HG02610 (cell line): ENCODE data around the gene CRACDL.
"Not testable (repeated sequence)": the region's sequence is repeated elsewhere in the genome, so short reads cannot be mapped to it uniquely, and the experiment has no call there.

Source experiments
- ATAC-seq: cut with Tn5 transposase; IDR thresholded peaks from one replicate; pipeline ENCODE4 v1.9.1; 2021; ENCODE audit warnings: mild to moderate bottlenecking, moderate library complexity; ENCODE audit not compliant: unreplicated experiment

Gene CRACDL

DNA sequence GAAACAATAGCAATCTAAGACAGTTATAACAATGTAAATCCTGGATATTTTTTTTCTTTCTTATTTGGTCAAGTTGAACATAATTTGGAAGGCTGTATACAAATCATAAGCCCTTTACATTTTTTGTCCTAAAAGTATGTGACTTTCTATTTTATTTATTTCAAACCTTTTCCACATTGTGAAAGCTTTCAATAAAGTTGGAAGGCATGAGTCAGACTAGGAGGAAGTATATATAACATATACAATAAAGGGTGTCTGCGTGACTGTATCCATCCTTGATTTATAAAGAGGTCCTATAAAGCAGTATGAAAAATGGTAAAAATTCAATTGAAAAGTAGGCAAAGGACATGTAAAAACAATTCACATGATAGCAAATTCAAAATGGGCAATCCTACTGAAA lies 44.4 kb downstream of the CRACDL start:
- no peak for ATAC-seq

DNA sequence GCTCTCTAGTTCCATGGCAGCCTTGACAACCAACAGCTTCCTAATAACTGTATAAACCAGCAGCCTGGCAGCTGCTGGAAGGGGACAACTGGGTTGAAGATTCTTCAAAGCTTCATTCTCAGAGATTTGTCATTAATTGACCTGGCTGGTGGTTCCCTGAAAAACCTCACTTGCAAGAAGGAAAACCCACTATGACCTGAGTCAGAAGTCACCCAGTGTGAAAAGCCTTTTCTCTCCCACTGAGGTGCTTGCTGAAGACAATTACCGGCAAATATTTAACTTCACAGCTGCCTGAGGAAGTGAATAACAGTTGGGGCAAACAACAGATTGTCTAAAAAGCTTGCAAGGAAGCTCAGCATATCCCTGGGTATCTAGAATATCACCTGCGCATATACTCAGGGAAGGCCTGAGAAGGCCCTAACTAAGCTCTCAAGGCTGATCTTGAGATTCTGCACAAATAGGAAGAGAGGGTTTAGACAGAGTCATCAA lies 49.9 kb downstream of the CRACDL start:
- ATAC-seq, result no peak

DNA sequence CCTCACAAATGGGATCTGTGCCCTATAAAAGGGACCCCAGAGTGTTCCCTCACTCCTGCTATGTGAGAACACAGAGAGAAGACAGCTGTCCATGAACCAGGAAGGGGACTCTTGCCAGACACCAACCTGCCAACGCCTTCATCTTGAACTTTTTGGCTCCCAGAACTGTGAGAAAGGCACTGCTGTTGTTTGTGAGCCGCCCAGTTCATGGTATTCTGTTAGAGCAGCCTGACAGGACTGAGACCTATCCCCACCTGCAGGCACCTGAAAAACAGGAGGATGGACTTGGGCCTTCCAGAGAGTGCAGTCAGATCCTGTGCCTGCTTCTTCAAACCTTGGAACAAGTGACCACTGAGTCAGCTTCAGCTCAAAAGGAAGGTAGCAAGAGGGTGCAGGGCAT lies 51.4 kb downstream of the CRACDL start:
- ATAC-seq, result no peak

DNA sequence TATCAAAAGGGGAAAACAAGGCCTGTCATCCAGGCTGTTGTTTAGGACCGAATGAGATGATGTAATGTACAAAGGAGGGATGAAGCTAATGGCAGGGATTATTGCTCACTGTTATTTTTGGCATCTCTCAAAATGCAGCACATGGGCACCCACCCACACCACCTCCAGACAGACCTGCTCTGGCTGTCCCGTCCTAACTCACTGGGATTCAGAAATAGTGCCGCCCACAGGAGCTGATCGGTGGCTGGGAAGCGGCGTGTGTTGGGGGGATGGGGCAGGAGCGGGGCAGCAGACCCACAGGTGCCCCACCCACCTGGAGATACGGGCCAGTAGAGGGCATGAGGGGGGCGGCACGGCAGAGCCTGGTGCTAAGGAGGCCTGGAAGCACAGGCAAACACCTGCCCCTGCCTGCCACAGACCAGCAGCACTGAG lies 52.2 kb downstream of the CRACDL start:
- ATAC-seq, result no peak

DNA sequence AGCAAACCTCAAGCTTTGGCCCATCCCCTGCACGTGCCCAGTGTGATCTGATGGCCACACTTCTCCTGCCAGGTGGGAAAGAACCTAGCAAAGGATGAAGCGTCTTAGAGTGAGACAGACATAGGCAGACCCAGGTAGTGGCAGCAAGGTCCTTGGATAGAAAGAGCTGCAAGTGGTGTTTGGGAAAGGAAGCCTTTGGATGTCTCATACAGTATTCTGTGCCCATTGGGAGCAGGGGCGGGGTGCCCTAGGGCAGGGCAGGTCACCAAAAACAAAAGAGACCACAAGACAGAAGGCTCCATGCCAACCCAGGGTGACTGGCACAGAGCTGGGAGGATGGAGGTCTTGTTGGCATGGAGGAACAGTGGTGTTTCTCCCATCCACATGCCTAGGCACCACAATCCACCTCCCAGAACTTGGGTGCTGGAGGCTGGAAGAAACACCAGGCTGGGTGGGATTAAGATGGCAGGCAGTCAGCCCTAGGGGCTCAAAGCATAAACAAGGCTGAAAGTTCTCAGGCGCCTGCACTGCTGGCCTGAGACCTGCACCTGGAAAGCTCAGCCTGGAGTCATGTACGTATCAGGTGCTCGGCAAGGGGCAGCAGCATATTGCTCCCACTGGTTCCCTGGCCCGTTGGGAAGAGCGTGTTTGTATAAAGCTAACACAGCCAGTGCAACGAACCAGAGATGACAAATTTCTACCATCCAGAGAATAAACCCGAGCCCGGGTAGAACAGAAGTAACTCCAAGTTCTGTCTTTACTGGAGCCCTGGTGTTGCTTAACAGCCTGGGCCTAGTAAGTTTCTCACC lies 52.9 kb downstream of the CRACDL start:
- no peak for ATAC-seq

DNA sequence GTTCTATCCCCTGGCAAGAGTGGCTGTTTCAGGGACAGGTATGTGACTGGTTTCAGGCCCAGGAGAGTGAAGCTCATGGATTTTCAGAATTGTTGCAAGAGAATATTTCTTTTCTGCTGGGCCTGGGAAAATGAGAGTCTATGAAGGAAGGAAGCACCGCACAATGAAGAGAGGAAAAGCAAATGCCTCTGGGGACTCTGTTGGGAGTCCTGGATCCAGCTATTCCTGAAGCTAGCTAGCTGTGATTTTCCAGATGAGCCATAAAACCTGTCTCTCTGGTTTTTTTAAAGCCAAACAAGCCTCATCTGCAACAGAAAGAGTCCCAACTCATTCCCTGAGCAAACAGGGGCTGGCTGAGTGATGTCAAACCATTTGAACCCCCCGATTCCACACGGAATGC lies 53.7 kb downstream of the CRACDL start:
- no peak for ATAC-seq

DNA sequence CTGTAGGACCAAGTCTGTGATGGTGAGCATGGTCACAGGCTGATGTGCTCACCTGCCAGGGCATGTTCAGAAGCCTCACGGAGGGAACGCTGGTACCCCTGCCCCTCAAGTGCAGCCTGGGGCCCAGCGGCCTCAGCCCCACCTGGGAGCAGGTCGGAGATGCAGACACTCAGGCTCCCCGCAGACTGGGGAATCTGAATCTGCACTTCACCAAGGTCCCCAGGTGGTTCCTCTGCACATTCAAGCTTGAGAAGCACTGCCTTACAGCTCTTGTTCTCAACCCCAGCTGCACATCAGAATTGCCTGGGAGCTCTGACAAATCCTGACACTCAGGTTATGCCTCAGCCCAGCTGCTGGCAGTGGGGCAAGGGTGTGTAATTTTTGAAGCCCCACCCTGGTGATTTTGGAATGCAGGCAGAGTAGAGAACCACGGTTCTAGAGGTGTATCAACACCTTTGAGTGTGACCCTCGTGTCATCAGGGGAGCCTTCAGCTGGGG lies 54.8 kb downstream of the CRACDL start:
- ATAC-seq, result no peak

DNA sequence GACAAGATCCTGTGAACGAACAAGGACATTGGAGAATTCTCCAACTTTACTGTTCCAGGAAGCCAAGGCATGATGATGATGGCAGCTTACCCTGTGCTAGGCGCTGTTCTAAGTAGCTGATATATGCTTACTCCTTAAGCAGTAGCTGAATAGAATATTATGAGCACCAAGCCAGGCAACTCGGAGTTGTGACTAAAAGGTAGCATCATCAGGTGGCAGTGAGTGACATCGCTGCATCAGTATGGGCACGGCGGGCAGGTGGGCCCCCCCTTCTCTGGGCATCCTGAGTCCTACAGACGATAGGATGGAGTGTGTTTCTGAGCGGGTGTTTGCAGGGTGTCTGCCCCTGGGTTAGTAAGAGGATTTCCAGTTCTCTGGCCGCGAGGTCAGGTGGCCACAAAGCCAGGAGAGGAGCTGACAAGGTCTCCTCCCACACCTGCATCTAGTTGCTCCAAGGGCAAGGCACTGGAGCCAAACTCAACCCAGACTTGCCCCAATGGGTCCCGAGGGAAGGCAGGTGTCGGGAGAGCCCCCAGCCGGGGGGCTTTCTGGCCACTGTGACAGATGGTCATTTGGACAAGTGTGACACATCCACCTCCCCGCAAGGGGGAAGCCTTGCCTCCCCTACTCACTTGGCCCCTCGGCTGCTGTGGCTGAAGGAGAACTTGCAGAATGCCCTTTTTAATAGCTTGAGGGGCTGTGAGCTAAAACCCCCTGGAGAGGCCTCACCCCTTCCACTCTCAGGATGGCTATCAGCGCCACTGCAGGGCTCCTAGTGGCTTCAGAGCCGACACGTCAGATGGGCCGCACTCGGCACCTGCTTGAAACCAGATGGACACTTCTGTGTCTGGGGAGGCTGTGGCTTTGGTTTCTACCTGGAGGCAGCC lies 55.5 kb downstream of the CRACDL start:
- ATAC-seq, result no peak

DNA sequence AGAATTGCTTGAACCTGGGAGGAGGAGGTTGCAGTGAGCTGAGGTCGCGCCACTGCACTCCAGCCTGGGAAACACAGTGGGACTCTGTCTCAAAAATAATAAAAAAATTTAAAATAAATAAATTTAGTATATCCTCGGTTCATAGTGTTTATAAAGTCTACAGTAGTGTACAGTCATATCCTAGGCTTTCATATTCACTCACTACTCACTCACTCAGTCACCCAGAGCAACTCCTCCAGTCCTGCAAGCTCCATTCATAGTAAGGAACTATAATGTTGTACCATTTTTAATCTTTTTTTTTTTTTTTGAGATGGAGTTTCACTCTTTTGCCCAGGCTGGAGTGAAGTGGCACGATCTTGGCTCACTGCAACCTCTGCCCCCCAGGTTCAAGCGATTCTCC lies 58.4 kb downstream of the CRACDL start:
- ATAC-seq, result not testable (repeated sequence)

DNA sequence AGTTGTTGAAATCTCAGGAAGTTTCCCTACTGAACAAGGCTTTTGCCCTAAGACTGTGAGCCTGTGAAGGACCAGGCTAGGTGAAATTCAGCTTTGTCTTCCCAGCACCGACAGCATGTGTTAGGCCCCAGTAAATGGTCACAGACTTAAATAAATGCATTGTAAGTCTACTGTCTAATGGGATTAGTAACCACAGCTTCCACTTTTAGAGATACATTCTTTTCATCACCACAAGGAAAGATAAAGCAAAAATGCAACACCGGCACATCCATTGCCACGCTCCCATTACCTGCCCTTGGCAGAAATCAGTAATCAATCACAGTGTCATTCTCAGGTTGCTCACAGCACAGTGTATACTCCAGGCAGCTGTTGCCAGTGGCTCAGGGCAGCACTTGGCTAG lies 59.3 kb downstream of the CRACDL start:
- no peak for ATAC-seq

DNA sequence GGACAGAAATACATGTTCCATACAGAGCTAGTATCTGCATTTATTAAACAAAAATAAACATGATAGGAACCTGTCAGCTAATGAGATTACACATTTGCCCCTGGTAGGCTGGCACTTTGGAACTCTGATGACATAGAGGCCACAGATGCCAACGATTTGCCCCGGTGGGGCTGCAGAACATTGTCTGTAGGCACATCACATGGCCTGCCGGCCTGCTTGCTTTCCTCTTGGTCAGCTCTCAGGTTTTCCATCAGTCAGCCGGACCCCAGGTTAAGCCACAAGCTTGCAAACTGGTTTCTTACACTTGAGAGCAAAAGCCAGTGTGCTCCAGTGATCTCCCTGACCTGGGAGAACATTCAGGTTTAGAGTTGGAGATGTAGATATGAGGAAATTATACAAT lies 60.3 kb downstream of the CRACDL start:
- ATAC-seq, result no peak

DNA sequence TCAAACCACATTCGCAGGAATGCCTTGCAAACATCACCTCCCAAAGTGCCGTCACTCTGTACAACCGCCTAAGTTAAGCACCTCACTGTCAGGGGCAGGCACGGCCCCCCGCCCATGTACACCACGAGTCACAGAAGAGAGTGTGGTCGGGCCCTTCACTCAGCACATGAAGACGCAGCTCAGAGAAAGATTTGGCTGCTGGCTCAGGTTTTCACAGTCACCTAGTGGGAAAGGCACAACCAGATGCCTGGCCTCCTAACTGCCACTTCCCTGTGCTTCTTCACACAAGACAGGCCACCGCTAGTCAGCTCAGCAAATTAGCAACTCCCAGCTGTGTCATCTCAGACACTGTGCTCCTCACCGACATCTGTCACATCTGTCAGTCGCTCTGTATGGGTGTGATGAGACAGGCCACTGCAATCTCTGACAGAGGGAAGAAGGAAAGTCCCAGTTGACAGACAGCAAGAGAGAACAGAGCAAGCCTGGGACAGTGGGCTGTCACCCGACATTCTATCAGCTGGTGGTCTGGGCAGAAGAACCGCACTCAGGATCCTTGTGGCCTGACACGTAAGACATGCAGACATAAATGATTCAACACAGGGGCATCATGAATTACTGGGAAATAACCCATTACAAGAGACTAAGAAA lies 60.8 kb downstream of the CRACDL start:
- no peak for ATAC-seq

DNA sequence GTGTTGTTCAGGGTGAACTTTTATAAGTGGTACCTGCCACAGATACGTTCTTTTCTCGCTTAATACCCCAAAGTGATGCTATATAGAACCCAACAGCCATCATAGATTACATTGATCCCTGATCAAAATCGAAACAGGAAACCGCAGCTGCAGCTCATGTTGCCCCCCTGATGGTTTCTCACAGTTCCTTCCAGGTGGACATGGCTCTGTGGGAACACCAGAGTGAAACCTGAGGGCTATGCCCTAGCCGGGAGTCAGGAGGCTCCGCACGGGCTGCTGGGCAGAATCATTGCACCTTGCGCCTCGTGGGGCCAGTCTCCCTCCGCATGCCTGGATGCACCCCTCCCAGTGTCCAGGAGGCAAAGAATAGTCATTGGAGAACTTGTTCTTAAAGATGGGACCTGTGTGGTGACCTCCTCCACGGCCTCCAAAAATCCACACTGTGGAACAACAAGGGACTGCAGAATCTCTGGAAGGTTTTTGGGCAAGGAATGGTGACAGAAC lies 61.8 kb downstream of the CRACDL start:
- ATAC-seq, result no peak

DNA sequence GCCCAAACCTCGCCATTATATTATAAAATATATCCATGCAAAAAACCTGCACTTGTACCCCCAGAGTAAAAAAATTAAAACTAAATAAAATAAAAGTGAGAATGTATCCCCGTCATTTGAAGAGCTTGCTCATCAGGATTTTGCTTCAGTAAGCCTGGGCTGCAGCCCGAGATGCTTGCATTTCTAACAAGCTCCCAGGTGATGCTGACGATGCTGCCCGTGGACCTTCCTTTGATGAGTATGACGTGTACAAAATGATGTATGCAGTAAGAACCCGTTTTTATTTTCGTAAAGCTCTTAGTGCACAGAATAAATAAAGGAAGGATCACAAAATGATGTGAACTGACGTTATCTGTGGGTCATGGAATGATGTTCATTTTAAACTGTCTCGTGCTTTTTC lies 63.5 kb downstream of the CRACDL start:
- no peak for ATAC-seq

DNA sequence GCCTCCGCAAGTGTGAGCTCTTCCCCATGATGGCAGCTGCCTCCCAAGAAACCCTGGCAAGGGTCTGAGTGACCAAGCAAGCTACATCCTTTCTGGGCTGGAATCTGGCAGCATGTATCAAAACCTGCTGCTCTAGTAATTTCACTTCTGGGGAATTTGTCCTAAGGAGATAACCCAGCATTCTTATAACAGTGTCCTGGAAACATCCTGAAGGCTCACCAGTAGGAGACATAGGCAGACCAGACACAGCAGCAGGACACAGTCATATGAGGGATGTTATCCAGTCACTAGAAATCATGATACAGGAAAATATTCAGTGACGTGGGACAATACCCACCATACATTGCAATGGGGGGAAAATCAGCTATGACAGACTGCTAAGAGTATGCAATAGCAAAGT lies 64.5 kb downstream of the CRACDL start:
- ATAC-seq, result no peak

DNA sequence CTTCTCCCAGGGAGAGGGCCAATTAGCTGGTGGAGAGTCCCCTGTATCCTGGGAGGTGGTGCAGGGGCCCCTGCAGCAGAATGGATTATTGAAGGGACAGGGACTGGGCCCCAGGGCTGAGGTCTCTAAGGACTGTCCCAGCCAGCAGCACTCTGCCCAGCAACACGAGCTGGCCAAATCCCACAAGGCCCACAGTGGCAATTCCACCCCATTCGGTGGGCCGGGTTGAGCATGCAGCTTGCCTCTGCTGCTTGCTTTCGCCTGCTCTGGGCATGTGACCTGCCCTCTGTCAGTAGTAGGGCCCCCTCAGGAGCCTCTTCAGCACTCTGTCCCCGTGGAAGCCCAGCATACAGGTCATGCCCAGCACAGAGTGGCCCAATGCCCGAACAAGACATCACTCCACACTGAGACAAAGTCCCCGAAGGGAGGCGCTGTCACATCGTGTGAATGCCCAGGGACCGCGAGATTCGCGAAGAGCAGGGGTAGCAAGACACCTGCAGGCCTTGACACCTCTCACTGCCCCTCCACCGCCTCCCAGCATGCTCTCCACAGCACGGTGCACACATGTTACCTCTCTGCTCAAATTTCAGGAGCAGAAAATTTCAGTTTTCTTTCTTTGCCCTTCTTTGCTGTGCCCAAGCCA lies 65.4 kb downstream of the CRACDL start:
- no peak for ATAC-seq

DNA sequence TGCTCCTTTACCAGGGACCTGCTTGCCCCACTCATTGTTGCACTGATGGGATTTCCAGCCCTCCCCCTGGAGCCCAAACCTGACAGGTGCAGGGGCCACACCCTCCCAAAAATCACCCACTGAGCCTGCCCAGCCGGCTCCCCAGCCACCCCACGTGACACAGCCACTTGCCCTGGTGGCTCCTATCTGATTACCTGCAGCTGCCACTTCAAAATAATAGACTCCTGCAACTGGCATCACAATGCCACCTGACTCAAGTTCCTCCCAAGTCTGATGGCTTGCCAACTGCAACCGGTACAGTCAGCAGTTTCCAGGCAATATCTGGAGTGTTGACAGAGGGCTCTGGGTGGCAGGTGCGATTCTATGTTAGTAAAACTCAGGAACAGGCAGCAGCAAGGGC lies 66.2 kb downstream of the CRACDL start:
- ATAC-seq, result no peak

DNA sequence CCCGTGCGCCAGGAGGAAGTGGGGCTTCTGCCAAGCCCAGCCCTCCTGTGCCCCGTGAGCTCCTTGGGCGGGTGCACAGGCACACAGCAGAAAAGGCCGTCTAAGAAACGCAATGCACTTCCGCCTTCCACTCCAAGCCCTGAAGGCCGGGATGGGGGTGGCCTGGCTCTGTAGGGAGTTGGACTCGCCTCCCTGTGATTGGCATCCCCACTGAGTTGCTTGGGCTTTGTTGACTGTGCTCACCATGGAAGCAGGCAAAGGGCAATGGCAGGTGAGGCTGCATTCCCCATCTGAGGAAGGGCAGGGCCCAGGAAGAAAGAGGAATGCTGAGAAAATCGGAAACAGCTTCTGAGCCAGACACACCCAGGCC lies 66.8 kb downstream of the CRACDL start:
- no peak for ATAC-seq

DNA sequence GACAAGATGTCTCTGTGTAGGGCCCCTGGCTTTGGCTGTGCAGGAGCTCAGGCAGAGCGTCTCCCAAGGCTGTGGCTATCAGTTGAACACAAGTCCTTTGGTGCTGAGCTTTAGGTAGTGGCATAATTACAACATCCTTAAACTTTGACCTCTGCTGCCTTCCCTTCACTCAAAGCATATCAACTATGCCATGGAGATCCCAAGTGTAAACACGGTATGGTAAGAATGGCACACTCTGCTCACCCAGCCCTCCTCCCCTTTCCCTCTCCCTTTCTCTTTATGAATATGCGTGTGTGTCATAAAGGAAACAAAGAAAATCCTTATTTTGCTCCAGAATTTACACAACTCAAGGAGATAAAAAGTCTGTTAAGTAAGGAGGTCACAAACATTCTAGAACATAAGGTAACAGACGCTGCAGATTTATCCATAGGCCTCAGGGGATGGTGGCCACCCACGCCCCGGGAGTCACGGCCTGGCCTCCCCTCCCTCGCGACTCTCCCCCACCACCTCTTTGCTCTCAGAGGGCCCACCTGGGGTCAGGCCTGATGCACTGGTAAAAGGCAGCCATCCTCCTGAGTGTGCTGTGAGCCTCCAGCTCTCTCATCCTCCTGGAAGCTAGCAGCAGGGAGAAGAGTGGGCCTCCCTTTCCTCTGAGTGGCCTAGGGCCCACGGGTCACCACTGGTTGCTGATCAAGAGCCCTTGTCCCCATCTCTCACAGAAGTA lies 67.3 kb downstream of the CRACDL start:
- ATAC-seq, result no peak
